Cardiac muscle cell (in vitro differentiated cells and primary cell): ENCODE data around the gene ACADM. TPM values are rescaled to one million over a fixed set of nuclear protein-coding genes. Genes with fewer than 3 reads are reported as not detected.

Experiments
- DNase-seq, 2 donors: peaks; one replicate each; pipeline versions ENCODE4 v3.0.0 to v3.0.0-alpha.2; 2010 to 2017; ENCODE audit warnings: low read depth in 1 of 2, low spot score in 1 of 2
- H3K27ac ChIP-seq: fragments of 200-600 bp; sonication (generic); 2 replicates; pipeline ENCODE4 v1.5.1; 2016
- H3K27me3 ChIP-seq: fragments of 200-600 bp; sonication (generic); 2 replicates; pipeline ENCODE4 v1.6.0; 2016; ENCODE audit warnings: control low read depth
- H3K36me3 ChIP-seq: fragments of 200-600 bp; sonication (generic); 2 replicates; pipeline ENCODE4 v1.5.1; 2016; ENCODE audit warnings: control low read depth
- H3K4me1 ChIP-seq: fragments of 200-600 bp; sonication (generic); 2 replicates; pipeline ENCODE4 v1.8.1; 2017; ENCODE audit warnings: low read depth, mild to moderate bottlenecking, mixed run types
- H3K4me3 ChIP-seq: fragments of 200-600 bp; sonication (generic); 2 replicates; pipeline ENCODE4 v1.5.1; 2016; ENCODE audit warnings: mild to moderate bottlenecking
- H3K9me3 ChIP-seq: fragments of 200-600 bp; sonication (generic); 2 replicates; pipeline ENCODE4 v1.5.1; 2017; ENCODE audit warnings: low read depth, mild to moderate bottlenecking, control low read depth
- CTCF ChIP-seq: IDR thresholded peaks from 2 replicates; pipeline ENCODE4 v1.5.1; 2012; ENCODE audit warnings: low read depth, mild to moderate bottlenecking, low read length
- polyA plus RNA-seq: library from polyadenylated mRNA; unstranded; fragments of >200 nt; fragmentation: Nextera tagmentation; extraction: Ambion mirVana; gene quantifications from 2 replicates; pipeline ENCODE4 v1.2.1, GENCODE V29; 2016
- total RNA-seq: library from RNA; depleted of rRNA; stranded (reverse); fragments of >200 nt; gene quantifications from 2 replicates; pipeline ENCODE4 v1.2.3, GENCODE V29; 2016

The ACADM gene
- total and polyA plus RNA-seq, 2 experiments from 2014 or later = 63.3 to 96.9 TPM

- H3K4me3 ChIP-seq = peak overlapping the region; percentile 73
- H3K4me1 ChIP-seq = peaks cover 16% of the 10 kb centered on the region
- H3K9me3 ChIP-seq = no peaks in the 10 kb centered on the region
- peak overlapping the region; percentile 88 for H3K27ac ChIP-seq
- H3K27me3 ChIP-seq = no peaks in the 10 kb centered on the region
- H3K36me3 ChIP-seq = no peaks in the 10 kb centered on the region
- DNase-seq = no peak
- TF ChIP-seq CTCF = no peak
Measured at GRCh38 chr1:75725861-75726361, 1.4 kb downstream of the ACADM start.

GRCh38 chr1:75727571-75727970 is 3.1 kb downstream of the ACADM start:
- H3K9me3 ChIP-seq = no peaks in the 10 kb centered on the region
- H3K27ac ChIP-seq = no peak overlapping the region
- no peak overlapping the region for H3K4me3 ChIP-seq
- H3K4me1 ChIP-seq = peaks cover 16% of the 10 kb centered on the region
- TF ChIP-seq CTCF = no peak
- peaks cover 3% of the 10 kb centered on the region for H3K36me3 ChIP-seq
- DNase-seq = no peak
- no peaks in the 10 kb centered on the region for H3K27me3 ChIP-seq

DNA sequence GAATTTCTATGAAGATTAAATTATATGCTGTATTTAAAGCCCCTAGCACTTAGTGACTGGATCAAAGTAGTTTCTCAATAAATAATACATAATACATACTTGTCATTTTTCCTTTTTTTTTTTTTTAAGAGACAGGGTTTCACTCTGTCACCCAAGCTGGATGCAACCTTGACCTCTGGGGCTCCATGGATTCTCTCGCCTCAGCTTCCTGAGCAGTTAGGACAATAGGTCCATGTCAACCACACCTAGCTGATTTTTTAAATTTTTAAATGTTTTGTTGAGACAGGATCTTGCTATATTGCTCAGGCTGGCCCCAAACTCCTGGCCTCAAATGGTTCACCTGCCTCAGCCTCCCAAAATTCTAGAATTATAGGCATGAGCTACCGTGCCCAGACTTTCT is 5.9 kb downstream of the ACADM start:
- DNase-seq = no peak
- no peak overlapping the region for H3K4me3 ChIP-seq
- H3K9me3 ChIP-seq = no peaks in the 10 kb centered on the region
- peaks cover 10% of the 10 kb centered on the region for H3K4me1 ChIP-seq
- TF ChIP-seq CTCF = no peak
- no peak overlapping the region for H3K27ac ChIP-seq
- H3K27me3 ChIP-seq = no peaks in the 10 kb centered on the region
- H3K36me3 ChIP-seq = peaks cover 27% of the 10 kb centered on the region

DNA sequence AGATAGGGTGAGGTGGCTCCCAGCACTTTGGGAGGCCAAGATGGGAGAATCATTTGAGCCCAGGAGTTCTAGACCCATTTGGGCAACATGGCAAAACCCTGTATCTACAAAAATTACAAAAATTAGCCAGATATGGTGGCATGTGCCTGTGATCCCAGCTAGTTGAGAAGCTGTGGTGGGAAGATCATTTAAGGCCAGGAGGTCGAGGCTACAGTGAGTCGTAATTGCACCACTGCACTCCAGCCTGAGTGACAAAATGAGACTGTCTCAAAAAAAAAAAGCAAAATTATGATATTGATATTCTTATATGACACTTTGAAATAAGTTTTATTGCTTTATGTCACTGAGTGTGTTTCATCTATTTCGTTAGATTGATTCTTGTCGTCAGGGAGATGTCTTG is 7.4 kb downstream of the ACADM start:
- no peaks in the 10 kb centered on the region for H3K9me3 ChIP-seq
- no peak overlapping the region for H3K27ac ChIP-seq
- no peak overlapping the region for H3K4me3 ChIP-seq
- DNase-seq = no peak
- peaks cover 34% of the 10 kb centered on the region for H3K36me3 ChIP-seq
- H3K27me3 ChIP-seq = no peaks in the 10 kb centered on the region
- no peak for TF ChIP-seq CTCF
- H3K4me1 ChIP-seq = no peaks in the 10 kb centered on the region

- no peaks in the 10 kb centered on the region for H3K9me3 ChIP-seq
- no peaks in the 10 kb centered on the region for H3K4me1 ChIP-seq
- TF ChIP-seq CTCF = no peak
- no peaks in the 10 kb centered on the region for H3K27me3 ChIP-seq
- no peak overlapping the region for H3K27ac ChIP-seq
- no peak for DNase-seq
- H3K36me3 ChIP-seq = peaks cover 38% of the 10 kb centered on the region
- H3K4me3 ChIP-seq = no peak overlapping the region
Measured at GRCh38 chr1:75732703-75733102, 8.2 kb downstream of the ACADM start.

DNA sequence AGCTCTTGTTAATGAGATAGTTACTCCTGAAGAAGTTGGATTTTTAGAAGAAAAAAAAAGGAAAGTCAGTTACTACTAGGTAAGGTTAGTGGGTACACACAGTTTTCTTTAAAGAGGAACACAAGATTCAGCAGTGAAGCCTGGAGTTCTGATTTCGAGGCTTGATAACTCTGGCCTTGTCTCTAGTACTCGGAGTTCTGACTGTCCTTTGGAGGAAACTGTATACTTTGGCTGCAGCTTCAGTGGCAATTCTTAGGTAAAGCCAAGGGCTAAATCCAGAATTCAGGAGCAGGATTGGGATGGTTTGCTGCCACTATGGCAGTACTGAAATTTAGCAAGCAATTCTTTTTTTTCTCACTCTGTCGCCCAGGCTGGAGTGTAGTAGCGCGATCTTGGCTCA is 9.2 kb downstream of the ACADM start:
- Histone ChIP-seq H3K4me1 (no peaks in the 10 kb centered on the region), H3K27ac (no peak overlapping the region), H3K27me3 (no peaks in the 10 kb centered on the region), H3K9me3 (no peaks in the 10 kb centered on the region), H3K4me3 (no peak overlapping the region), H3K36me3 (peaks cover 38% of the 10 kb centered on the region)
- no peak for DNase-seq
- TF ChIP-seq CTCF = no peak
